ENCODE measurements around the gene RAP1B.

- no peak for TF ChIP-seq CTCF (IDR thresholded peaks at IDR 0.05; ENCODE audit: extremely low read depth in 1 of 2, insufficient read depth in 1 of 2, low read depth in 1 of 2, low read length in 2 of 2)
- TF ChIP-seq JUN (IDR thresholded peaks at IDR 0.05; ENCODE audit: borderline replicate concordance, insufficient read depth, insufficient read length, low read depth): no peak
- no peak for TF ChIP-seq MAX (IDR thresholded peaks at IDR 0.05; ENCODE audit: insufficient read depth, insufficient read length)
- no peak for TF ChIP-seq POLR2A (IDR thresholded peaks at IDR 0.05; ENCODE audit: low read depth, low read length)
- TF ChIP-seq POLR2AphosphoS5 (IDR thresholded peaks at IDR 0.05; ENCODE audit: insufficient read depth, low read depth, low read length): no peak
These were observed 28.2 kb downstream of the RAP1B start for GRCh38 chr12:68638721-68639395.
